ENCODE data around the gene SCARB1. TPM values are rescaled to one million over a fixed set of nuclear protein-coding genes. Genes with fewer than 3 reads are reported as not detected.

Gene SCARB1
- total RNA-seq, 1 donor from 2014 or later = 44.5 TPM

DNA sequence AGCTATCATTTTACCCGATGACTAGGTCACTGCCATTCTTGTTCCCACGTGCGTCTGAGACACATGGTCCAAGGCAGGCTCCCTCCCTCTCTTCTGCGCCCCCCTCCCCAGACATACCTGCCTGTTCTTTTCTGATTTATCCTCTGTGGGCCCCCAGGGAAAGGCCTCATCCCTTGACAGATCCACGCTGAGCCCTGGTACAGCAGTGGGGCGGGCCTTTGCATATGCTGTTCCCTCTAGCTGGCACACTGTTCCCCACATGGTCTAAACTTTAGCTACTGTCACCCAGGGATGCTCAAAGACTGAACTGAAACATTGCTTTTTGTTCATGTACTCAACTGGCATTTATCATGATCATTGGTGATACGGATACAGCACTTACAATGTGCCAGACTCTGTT is 122.5 kb downstream of the SCARB1 start:
- H3K79me2 ChIP-seq (ENCODE audit: insufficient read depth, low read length) = no peaks in the 10 kb centered on the region
- H3K9ac ChIP-seq (ENCODE audit: low read length) = peak overlapping the region; percentile 26
- peak overlapping the region; percentile 57 for H3K4me2 ChIP-seq (ENCODE audit: low read length)
- H3K4me1 ChIP-seq (ENCODE audit: insufficient read depth, low read length) = peaks cover 60% of the 10 kb centered on the region
- no peaks in the 10 kb centered on the region for H3K36me3 ChIP-seq (ENCODE audit: insufficient read depth, low read length)
- H3K27ac ChIP-seq (ENCODE audit: low read depth, low read length) = no peak overlapping the region
- TF ChIP-seq EZH2 (IDR thresholded peaks at IDR 0.05; ENCODE audit: insufficient read depth, low read length) = no peak
- TF ChIP-seq, protein P1, sequence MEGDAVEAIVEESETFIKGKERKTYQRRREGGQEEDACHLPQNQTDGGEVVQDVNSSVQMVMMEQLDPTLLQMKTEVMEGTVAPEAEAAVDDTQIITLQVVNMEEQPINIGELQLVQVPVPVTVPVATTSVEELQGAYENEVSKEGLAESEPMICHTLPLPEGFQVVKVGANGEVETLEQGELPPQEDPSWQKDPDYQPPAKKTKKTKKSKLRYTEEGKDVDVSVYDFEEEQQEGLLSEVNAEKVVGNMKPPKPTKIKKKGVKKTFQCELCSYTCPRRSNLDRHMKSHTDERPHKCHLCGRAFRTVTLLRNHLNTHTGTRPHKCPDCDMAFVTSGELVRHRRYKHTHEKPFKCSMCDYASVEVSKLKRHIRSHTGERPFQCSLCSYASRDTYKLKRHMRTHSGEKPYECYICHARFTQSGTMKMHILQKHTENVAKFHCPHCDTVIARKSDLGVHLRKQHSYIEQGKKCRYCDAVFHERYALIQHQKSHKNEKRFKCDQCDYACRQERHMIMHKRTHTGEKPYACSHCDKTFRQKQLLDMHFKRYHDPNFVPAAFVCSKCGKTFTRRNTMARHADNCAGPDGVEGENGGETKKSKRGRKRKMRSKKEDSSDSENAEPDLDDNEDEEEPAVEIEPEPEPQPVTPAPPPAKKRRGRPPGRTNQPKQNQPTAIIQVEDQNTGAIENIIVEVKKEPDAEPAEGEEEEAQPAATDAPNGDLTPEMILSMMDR (IDR thresholded peaks at IDR 0.05; ENCODE audit: insufficient read depth, low read depth, low read length) = no peak
- H3K27me3 Mint-ChIP-seq (ENCODE audit: low read depth, unreplicated experiment) = no peaks in the 10 kb centered on the region
- H3K4me1 Mint-ChIP-seq (ENCODE audit: low read depth, unreplicated experiment) = peaks cover 29% of the 10 kb centered on the region
- peak overlapping the region; percentile 7 for H3K27ac Mint-ChIP-seq (ENCODE audit: unreplicated experiment)
- H2AFZ ChIP-seq (ENCODE audit: low read depth, low read length) = no peak overlapping the region
- H4K20me1 ChIP-seq (ENCODE audit: insufficient read depth, low read length) = no peaks in the 10 kb centered on the region
- no peak overlapping the region for H3K4me3 Mint-ChIP-seq (ENCODE audit: unreplicated experiment)
- peaks cover 11% of the 10 kb centered on the region for H3K9me3 Mint-ChIP-seq (ENCODE audit: unreplicated experiment)
- H3K4me3 ChIP-seq (ENCODE audit: insufficient read depth, low read depth, low read length) = no peak overlapping the region
- DNase-seq (ENCODE audit: low read depth) (no peak), FAIRE-seq (no peak)
- H3K36me3 Mint-ChIP-seq (ENCODE audit: low read depth, unreplicated experiment) = peaks cover 3% of the 10 kb centered on the region
- H3K27me3 ChIP-seq (ENCODE audit: insufficient read depth, low read length) = no peaks in the 10 kb centered on the region
- H3K9me3 ChIP-seq (ENCODE audit: insufficient read depth, low read depth, low read length) = peaks cover 6% of the 10 kb centered on the region

DNA sequence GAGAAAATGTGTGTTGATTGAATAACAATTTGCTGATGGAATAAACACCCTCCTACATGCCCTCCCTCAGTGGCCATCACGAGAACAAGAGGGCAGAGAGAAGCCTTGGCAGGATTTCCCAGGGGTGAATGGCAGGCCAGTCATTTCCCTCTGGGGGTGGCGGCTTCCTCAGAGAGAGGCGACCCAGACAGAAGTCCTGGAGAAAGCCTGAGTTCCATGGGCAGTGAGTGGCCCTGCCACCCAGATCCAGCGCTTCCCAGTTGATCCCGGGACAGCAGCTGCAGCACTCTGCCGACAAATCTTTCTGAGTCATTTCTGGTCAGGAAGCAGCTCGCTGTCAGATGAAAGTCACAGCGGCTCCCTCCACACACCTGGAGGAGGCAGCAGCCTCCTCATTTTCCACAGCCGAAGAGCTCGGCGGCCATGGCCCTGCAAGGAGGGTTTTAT is 123.0 kb downstream of the SCARB1 start:
- Mint-ChIP-seq H3K27ac (ENCODE audit: unreplicated experiment) (peak overlapping the region; percentile 53), H3K4me3 (ENCODE audit: unreplicated experiment) (no peak overlapping the region), H3K4me1 (ENCODE audit: low read depth, unreplicated experiment) (peaks cover 27% of the 10 kb centered on the region), H3K9me3 (ENCODE audit: unreplicated experiment) (peaks cover 11% of the 10 kb centered on the region), H3K27me3 (ENCODE audit: low read depth, unreplicated experiment) (no peaks in the 10 kb centered on the region), H3K36me3 (ENCODE audit: low read depth, unreplicated experiment) (peaks cover 3% of the 10 kb centered on the region)
- Histone ChIP-seq H3K27me3 (ENCODE audit: insufficient read depth, low read length) (no peaks in the 10 kb centered on the region), H3K79me2 (ENCODE audit: insufficient read depth, low read length) (no peaks in the 10 kb centered on the region), H3K4me1 (ENCODE audit: insufficient read depth, low read length) (peaks cover 55% of the 10 kb centered on the region), H2AFZ (ENCODE audit: low read depth, low read length) (no peak overlapping the region), H3K36me3 (ENCODE audit: insufficient read depth, low read length) (no peaks in the 10 kb centered on the region), H3K4me3 (ENCODE audit: insufficient read depth, low read depth, low read length) (no peak overlapping the region), H4K20me1 (ENCODE audit: insufficient read depth, low read length) (no peaks in the 10 kb centered on the region), H3K9me3 (ENCODE audit: insufficient read depth, low read depth, low read length) (peaks cover 6% of the 10 kb centered on the region), H3K4me2 (ENCODE audit: low read length) (peak overlapping the region; percentile 57), H3K9ac (ENCODE audit: low read length) (peak overlapping the region; percentile 26), H3K27ac (ENCODE audit: low read depth, low read length) (peak overlapping the region; percentile 32)
- FAIRE-seq (no peak), DNase-seq (ENCODE audit: low read depth) (peak; percentile 64)
- no peak for TF ChIP-seq EZH2 (IDR thresholded peaks at IDR 0.05; ENCODE audit: insufficient read depth, low read length)

DNA sequence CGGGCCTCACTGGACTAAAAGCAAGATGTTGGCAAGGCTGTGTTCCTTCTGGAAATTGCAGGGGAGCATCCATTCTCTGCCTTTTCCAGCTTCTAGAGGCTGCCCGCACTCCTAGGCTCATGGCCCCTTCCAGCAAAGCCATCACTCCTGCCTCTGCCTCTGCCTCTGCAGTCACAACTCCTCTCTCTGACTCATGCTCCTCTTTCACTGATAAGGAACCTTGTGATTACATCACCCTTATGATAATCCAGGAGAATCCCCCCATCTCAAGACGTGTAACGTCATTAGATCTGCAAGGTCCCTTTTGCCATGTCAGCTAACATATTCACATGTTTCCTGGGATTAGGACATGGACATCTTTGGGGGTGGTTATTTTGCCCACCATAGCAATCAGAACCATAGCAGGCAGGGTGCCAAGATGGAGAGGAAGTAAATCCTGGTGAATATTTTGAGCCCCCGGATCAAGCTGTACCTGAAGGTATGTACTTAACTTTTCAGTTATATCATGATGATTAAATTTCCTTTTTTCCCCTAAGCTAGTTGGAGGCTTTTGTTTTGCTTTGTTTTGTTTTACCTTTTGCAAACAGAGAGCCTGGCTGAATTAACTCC is 123.6 kb downstream of the SCARB1 start:
- no peaks in the 10 kb centered on the region for H3K27me3 ChIP-seq (ENCODE audit: insufficient read depth, low read length)

More for the DNA sequence above, 123.6 kb downstream of the SCARB1 start:
- Histone ChIP-seq H3K9me3 (ENCODE audit: insufficient read depth, low read depth, low read length) (peaks cover 6% of the 10 kb centered on the region), H2AFZ (ENCODE audit: low read depth, low read length) (no peak overlapping the region), H3K4me1 (ENCODE audit: insufficient read depth, low read length) (peaks cover 49% of the 10 kb centered on the region), H3K4me2 (ENCODE audit: low read length) (peak overlapping the region; percentile 57), H3K4me3 (ENCODE audit: insufficient read depth, low read depth, low read length) (no peak overlapping the region), H3K9ac (ENCODE audit: low read length) (peak overlapping the region; percentile 26), H4K20me1 (ENCODE audit: insufficient read depth, low read length) (no peaks in the 10 kb centered on the region), H3K36me3 (ENCODE audit: insufficient read depth, low read length) (no peaks in the 10 kb centered on the region), H3K27ac (ENCODE audit: low read depth, low read length) (peak overlapping the region; percentile 32), H3K79me2 (ENCODE audit: insufficient read depth, low read length) (no peaks in the 10 kb centered on the region)
- Mint-ChIP-seq H3K4me3 (ENCODE audit: unreplicated experiment) (no peak overlapping the region), H3K9me3 (ENCODE audit: unreplicated experiment) (peaks cover 11% of the 10 kb centered on the region), H3K4me1 (ENCODE audit: low read depth, unreplicated experiment) (peaks cover 23% of the 10 kb centered on the region), H3K27ac (ENCODE audit: unreplicated experiment) (peak overlapping the region; percentile 53), H3K36me3 (ENCODE audit: low read depth, unreplicated experiment) (peaks cover 3% of the 10 kb centered on the region), H3K27me3 (ENCODE audit: low read depth, unreplicated experiment) (no peaks in the 10 kb centered on the region)
- no peak for DNase-seq (ENCODE audit: low read depth)
- no peak for FAIRE-seq
- no peak for TF ChIP-seq EZH2 (IDR thresholded peaks at IDR 0.05; ENCODE audit: insufficient read depth, low read length)
- TF ChIP-seq, protein P1 (IDR thresholded peaks at IDR 0.05; ENCODE audit: insufficient read depth, low read depth, low read length) = no peak

Data from astrocyte (in vitro differentiated cells and primary cell).